NCI-H2107 treated with DMSO at 0.1 percent for 48 hours (cell line): ENCODE data around the gene ISCA1.
A peak's percentile ranks its signal among the peaks of the same experiment; 100 is the strongest.

Experiments
- DNase-seq: peaks from one replicate; lab custom pipeline; 2025; ENCODE audit not compliant: unreplicated experiment; lab: John Stamatoyannopoulos, UW

Gene ISCA1

GRCh38 chr9:86238861-86239770, 43.2 kb downstream of the ISCA1 start:
- DNase-seq: peak; percentile 15

GRCh38 chr9:86230858-86231257, 51.5 kb downstream of the ISCA1 start:
- no peak for DNase-seq

- DNase-seq: no peak
Measured at GRCh38 chr9:86222667-86223066, 59.7 kb downstream of the ISCA1 start.

DNA sequence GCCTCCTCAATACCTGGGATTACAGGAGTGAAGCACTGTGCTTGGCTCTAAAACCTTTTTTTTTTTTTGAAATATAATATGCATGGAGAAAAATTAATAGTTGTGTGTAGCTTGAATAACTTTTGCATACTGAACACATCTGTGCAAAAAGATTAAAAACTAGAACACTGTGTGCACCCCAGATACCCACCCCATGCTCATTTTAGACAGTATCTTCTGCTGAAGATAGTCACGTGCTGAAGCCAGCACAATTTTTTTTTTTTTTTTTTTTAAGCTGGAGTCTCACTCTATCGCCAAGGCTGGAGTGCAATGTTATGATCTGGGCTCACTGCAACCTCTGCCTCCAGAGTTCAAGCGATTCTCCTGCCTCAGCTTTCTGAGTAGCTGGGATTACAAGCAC, 62.7 kb downstream of the ISCA1 start:
- DNase-seq: no peak

DNA sequence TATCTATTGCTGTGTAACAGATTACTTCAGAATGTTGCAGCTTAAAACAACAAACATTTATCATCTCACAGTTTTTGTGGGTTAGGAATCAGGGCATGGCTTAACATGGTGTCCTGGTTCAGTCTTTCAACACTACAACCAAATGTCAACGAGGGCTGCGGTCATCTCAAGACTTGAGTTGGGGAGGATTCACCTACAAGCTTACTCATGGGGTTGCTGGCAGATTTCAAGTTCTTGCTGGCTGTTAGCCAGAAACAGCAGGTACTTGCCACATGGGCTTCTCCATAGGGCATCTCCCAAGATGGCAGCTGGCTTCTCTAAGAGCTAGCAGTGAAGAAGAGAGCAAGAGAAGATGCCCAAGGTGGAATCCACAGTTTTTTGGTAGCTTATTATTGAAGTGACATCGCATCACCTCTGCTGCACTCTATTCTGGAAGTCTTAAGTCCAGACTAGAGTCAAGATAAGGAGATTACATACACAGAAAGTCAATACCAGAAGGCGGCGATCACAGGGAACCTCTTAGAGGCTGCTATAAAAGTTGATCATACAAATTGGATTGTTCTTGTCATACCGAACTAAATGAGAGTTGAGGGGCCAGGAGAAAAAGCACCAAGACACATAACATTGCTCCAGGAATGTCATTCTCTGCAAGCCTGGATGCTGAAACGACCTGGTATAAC, 65.1 kb downstream of the ISCA1 start:
- DNase-seq: no peak
